GM19351 (cell line): Measurements from ENCODE around the gene PTOV1.

ENCODE experiments used
- ATAC-seq: cut with Tn5 transposase; IDR thresholded peaks from one replicate; pipeline ENCODE4 v1.9.1; 2021; ENCODE audit warnings: mild to moderate bottlenecking, moderate library complexity; ENCODE audit not compliant: unreplicated experiment

Gene PTOV1

DNA sequence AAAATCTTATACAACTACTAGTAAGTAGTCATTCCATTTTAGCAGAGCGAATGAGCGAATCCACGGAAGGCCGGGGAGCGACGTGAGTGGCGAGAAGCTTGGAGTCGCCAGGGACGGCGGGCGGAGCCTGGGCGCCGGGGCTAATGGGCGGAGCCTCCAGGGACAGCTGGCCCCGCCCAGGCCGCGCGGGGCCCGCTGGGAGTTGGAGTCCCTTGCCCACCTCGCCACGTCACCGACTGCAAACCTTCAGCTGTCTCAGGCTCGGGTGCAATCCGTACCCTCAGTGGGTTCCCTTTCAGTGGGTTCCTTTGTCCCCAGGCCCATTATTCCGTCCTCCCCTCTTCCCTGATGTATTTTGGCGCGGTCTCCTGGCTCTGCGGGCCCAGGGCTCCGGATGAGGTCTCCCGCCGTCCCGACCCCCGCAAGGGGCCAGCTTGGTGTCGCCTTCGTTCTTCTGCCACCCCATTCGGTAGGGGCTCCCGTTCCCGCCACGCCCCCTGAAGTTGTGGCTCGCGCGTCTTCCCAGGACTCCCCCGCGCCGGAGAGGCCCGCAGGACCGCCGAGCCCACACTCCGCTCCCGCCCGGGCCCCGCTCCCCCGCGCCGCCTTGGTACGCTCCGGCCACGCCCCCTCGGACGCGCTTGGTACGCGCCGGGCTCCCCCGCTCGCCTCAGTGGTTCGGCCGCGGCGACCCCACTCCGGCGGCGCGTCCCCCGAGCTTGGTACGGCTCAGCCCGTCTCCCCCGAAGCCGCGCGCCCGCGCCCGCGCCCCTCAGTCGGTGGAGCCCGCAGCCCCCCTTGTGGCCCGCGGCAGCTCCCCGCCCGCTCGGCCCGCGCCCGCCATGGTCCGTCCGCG is at the start of gene PTOV1:
PTOV1 (plus strand) TSS at position 673 of the 856 bp plus-strand sequence.
- peak; percentile 76 for ATAC-seq

DNA sequence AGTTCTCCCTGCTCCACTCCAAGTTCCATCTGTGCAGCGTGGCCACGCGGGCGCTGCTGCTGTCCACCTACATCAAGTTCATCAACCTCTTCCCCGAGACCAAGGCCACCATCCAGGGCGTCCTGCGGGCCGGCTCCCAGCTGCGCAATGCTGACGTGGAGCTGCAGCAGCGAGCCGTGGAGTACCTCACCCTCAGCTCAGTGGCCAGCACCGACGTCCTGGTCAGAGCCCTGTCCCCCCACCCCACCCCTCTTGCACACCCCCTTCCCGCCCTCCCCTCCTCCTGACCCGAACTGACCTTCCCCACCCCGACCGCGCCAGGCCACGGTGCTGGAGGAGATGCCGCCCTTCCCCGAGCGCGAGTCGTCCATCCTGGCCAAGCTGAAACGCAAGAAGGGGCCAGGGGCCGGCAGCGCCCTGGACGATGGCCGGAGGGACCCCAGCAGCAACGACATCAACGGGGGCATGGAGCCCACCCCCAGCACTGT is 49.5 kb upstream of the PTOV1 start:
- no peak for ATAC-seq

DNA sequence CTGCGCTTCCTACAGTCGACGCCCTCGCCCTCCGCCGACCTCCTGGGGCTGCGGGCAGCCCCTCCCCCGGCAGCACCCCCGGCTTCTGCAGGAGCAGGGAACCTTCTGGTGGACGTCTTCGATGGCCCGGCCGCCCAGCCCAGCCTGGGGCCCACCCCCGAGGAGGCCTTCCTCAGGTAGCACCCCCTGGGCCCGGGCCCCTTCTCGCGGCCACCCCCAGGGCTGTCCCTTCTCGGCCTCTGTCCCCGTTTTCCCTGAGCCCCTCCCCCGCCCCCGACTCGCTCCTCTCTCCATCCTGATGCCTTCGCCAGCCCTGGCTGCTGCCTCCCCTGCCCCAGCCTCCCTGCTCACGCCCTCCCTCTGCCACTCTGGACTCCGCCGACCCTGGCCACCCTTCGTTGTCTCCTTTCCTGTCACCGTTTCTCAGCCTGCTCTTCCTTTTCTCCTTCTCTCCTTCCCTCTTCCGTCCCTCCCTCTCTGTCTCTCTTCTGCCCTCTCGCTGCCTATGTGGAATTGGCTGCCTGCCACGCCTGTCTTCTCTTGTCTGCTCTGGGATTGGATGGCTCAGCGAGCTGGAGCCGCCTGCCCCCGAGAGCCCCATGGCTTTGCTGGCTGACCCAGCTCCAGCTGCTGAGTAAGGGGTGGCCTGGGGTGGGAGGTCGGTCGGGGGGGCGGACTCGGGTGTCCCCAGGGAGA is 48.8 kb upstream of the PTOV1 start:
- no peak for ATAC-seq

DNA sequence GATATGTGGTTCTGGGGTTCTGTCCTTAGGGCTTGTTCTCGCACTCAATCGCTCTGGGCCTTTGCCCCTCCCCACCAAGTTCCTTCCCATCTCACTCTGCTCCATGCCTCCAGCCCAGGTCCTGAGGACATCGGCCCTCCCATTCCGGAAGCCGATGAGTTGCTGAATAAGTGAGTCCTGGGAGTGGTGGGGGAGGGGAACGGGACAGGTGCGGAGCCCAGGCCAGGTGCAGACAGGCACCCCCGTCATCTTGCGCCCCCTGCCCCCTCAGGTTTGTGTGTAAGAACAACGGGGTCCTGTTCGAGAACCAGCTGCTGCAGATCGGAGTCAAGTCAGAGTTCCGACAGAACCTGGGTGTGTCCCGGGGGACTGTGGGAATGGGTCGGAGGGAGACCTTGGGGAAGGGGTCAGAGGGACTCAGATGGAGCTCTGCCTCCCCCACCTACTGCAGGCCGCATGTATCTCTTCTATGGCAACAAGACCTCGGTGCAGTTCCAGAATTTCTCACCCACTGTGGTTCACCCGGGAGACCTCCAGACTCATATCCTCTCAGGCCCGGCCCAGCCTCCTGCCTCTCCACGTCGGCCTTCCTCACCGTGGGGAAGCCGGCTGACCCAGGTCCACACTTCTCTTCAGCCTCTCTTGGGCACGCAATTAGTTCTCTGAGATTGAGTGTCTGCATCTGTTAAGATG is 48.0 kb upstream of the PTOV1 start:
- ATAC-seq = no peak

DNA sequence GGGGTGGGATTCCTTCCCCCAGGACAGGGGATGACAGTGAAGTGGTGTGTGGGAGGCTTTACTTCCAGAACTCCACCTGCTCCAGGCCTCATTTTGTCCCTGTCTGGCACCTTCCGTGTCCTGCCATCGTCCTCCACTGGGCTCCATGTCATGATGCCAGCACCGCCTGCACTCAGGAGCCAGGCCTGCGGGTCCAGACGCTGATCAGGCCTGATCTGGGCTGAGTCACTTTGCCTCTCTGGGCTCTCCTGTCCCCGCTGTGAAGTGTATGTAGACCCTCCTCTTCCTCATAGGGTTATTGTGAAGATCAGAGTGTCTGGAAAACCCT is 47.5 kb upstream of the PTOV1 start:
- no peak for ATAC-seq

DNA sequence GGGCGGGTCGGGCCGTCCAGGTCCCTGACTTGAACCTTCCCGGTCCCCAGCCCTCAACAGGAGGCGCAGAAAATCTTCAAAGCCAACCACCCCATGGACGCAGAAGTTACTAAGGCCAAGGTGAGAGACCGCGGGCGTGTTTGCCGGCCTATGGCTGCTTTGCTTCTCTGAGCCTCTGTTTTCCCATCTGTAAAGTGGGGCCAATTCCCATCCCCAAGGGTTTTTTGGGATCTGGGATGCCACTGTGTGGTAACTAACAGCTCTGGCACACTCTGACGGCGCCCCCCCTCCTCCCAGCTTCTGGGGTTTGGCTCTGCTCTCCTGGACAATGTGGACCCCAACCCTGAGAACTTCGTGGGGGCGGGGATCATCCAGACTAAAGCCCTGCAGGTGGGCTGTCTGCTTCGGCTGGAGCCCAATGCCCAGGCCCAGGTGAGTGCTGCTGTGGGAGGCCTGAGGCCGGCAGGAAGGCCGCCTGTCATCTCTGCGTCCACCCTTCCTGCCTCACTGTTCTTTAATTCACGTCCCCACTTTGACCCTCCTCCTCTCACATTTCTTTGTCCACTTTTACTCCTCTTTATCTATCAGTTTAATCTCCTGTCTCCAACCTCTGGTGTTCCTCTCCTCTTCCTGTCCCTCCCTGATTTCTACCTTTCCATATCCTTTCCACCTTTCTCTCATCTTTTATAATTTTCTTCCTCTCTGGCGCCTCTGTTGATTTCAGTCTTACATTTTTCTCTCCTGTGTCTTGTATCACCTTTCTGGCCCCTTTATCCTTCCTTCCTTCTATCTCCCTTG is 44.9 kb upstream of the PTOV1 start:
- ATAC-seq = no peak

DNA sequence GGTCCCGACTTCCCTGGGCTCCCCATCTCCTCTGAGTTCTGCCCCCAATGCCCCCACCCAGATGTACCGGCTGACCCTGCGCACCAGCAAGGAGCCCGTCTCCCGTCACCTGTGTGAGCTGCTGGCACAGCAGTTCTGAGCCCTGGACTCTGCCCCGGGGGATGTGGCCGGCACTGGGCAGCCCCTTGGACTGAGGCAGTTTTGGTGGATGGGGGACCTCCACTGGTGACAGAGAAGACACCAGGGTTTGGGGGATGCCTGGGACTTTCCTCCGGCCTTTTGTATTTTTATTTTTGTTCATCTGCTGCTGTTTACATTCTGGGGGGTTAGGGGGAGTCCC is 44.4 kb upstream of the PTOV1 start:
- ATAC-seq = no peak

DNA sequence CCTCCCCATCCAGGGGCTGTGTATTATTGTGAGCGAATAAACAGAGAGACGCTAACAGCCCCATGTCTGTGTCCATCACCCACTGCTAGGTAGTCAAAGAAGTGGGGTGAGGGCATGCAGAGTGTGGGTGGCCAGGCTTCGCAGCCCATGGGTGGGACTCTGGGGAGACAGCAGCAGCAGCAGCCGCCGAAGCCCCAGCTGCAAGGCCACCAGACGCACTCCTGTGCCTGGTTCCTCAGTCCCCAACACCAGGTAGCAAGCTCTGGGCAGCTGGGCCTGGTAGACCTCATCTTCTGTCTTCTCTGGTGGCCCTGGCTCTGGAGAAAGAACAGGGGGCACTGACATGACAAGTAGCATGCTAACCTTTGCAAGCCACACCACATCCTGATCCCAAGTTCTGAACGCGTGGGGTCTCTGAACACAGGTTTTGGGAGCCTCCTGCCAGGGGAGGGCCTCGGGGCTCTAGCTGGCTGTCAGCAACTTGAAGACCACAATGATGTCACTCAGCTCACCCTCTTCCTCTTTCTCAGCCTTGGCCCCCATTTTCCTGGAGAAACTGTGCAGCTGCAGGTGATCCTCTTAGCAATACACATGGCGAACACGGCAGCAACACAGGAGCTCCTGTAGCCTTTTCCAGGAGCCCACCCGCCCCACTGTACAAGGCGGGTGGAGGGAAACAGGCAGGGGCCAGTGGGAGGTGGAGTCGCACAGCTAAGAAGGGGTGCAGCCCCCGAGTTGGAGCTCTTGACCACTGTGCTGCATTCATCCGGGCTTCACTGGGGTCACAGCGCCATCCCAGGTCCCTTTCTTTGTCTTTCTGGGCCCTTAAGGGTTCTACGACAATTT is 43.7 kb upstream of the PTOV1 start:
- no peak for ATAC-seq

DNA sequence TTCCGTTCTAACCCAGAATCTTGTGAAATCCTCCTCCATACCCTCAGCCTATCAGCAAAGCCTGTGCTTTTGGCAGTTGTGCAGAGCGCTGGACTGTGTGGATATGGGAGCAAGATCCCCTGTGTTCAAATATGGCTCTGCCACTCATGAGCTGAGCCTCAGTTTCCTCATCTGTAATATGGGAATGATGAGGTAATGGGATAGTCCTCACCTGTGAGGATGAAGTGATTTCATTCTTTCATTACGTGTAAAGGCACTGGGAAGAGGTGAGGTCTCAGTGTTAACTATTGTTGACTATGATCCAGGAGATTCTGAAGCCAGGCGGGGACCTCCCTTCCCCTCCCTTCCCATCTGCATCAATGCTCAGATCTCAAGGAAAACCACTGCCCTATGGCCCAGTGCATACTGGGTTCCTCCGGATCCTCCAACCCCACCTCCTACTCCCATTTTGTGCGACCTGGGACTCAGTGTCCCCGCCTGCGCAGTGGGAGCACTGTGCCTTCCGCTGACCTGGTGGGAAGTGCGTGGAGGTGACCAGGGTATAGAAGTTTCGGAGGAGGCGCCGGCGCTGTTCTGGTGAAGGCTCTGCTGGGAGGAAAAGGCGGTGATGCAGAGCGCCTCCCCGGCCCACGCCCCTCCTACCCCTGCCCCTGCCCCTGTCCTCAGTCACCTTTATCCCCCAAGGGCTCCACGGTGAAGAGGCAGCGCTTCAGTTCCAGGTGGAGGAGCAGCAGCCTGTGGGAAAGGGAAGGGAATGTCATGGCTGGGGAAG is 42.9 kb upstream of the PTOV1 start:
- no peak for ATAC-seq

DNA sequence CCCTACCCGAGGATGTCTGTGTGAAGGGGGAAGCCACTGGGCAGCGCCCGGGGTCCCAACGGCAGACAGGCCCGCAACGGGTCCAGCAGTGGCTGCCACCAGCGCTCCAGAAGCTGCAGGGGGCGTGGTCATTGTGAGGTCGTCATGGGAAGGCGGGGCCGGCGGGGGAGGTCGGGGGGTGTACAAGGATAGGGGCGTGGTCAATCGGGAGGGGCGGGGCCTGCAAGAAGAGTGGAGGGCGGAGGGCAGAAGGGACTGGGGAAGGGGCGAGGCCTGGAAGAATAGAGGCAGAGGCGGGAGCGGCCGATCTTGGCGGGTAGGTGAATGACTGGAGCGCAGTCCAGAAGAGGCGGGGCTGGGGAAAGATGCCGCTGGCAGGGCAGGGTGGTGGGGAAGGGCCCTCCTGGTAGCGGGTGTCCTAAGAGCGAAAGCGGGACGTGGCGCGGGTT is 42.2 kb upstream of the PTOV1 start:
- ATAC-seq = no peak

DNA sequence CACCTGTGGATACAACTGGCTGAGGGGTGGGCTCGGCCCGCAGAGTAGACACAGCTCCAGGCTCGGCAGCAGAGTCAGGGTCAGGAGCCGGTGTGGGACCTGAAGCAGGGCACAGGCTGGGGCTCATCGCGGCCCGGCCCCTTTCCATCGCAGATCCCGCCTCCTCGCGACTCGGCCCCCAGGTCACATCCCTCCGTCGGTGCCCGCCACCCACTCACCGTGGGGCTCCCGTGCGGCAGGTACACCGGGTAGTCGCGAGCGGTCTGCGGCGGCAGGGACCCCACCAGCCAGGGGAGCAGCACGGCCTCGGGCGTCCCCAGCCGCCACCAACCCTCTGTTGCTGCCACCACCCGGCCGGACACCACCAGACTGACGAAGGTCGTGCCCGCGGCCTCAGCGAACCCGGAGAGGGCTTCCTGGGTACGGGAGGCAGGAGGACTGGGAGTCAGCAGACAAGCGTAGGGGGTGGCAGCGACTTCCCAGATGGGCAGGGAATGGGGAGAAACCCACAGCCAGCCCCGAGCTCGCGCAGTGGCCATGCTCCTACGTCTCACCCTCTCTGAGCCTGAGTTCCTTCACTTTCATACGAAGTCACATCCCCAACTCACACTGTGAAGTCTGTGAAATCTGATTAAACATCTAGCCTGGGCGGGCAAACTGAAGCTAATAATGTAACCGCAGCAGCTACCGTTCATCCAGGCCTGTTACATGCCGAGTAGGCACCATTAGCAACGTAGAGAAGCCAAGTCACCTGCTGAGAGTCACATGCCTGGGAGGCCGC is 41.6 kb upstream of the PTOV1 start:
- no peak for ATAC-seq

DNA sequence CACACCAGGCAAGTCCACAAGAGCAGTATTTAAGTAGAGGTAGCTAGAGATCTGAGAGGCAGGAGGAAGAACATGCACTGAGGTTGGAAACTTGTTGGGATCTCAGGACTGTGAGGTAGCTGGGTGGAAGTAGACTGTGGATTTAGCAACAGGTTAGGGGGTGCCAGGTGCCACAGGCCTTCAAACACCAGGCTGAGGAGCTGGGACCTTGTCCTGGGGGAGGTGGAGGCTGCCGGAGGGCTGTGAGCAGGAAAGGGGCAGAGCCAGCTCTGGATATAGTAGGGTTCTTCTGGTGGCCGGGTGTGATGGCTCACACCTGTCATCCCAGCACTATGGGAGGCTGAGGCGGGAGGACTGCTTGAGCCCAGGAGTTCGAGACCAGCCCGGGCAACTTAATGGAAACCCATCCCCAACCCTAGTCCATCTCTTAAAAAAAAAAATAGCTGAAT is 41.0 kb upstream of the PTOV1 start:
- ATAC-seq = no peak

DNA sequence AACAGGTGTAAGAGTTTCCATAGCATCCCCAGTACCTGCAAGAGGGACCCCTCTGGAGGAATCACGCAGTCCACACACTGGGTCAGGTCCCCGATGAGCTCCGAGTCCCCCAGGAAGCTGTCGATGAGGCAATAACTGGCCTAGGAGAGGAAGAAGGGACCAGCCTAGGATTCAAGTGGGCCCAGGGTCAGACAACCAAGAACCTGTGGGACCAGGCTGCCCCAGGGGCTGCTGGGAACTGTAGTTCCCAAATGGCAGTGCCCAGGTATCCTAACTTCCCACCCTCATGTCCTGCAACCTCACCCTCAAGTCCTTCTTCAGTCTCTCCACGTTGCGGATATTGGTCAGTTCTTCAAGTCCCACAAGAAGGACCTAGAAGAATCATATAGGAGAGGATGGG is 39.6 kb upstream of the PTOV1 start:
- no peak for ATAC-seq

DNA sequence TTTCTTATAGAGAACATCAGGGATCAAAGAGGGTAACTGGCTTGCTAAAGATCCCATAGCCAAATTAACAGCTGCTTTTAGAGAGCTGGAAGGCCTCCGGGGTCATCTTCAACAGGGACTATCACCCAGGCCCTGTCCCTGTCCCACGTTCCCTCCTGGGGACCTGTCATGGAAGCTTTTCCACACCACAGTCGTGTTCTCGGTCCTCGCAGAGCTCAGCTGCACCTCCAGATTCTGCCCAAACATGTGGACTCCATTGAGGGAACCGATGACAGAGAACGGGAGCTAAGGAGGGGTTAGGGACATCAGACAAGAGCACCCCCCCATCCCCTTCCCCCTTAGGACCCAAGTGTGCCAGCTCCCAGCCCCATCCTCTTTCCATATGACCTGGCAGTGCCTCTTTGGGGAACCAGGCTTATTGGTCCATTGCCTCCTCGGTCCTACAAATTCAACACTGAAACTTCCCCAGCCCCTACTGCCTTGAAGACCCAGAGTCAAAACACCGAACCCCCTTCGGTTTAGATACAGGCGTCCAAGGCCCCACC is 38.4 kb upstream of the PTOV1 start:
- ATAC-seq = no peak

DNA sequence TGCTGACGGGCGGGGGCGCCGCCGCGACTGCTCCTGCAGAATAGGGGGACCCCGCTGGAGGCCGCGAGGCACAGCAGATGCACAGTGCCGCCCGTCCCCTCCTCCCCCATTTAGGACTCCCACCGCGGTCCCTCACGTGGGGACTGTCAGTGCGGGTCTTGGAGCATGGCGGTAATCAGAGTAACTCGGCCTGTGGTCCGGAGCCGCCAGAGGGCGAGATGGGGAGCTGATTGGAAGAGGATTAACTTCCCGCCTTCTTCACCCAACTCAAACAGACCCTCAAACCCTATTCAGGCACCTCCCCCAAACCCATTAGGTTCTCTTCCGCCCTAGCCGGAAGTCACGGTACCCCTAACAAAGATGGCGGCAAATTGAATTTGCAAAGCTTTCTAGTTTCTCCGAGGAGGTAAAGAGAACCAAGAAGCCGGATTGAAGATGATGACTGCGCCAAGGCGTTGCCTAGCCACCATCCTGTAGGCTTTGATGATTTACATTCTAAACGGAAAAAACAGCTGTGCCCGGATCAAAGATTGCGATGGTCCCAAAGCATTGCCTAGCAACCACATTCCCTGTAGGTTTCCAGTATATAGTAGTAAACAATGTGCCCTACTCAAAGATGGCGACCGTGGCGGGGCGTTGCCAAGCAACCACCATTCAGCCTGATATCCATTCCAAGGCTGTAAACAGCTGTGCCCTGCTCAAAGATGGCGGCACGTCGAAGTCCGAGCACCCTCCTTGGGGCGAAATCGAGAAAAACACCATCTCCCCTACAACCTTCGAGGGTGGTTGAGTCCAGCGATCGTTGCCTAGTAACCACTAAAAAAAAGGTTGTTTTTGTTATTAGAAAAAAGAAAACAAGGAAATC is 37.7 kb upstream of the PTOV1 start, which contains the start of gene FUZ:
FUZ (minus strand) TSS at position 296 of the 865 bp plus-strand sequence; CDS start at position 110, 186 bp downstream.
- peak; percentile 58 for ATAC-seq

DNA sequence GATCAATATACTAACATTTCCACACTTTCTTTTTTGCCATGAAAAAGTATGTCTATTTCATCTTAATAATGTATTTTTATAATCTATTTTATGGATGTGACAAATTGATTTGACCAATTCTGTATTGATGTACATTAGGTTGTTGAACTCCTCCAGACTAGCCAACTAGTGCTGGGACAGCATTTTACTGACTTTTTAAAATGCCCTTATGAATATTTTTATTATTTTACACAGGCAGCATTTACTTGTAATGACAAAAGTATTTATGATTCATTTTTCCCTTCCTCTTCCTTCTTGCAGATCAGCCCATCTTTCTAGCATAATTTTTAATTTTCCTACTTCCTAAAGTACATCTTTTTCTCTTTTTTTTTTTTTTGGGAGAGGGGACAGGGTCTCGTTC is 36.9 kb upstream of the PTOV1 start:
- no peak for ATAC-seq

DNA sequence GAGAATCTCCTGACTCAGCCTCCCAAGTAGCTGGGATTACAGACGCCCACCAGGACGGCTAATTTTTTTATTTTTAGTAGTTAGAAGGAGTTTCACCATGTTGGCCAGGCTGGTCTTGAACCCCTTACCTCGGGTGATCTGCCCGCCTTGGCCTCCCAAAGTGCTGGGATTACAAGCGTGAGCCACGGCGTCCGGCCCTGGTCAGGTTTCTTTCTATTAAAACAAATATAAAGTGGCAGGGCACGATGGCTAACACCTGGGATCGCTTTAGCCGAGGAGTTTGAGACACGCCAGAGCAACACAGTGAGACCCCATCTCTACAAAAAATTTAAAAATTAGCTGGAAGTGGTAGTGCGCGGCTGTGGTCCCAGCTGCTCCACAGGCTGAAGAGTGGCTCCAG is 34.4 kb upstream of the PTOV1 start:
- ATAC-seq = no peak
